ENCODE data around the gene CASK. TPM values are rescaled to one million over a fixed set of nuclear protein-coding genes. Genes with fewer than 3 reads are reported as not detected.

The CASK gene
- total RNA-seq, 1 donor from 2014 or later = 41.0 TPM

GRCh38 chrX:41857670-41858069, 65.7 kb downstream of the CASK start:
- Histone ChIP-seq H3K9me3 (no peaks in the 10 kb centered on the region), H3K4me1 (no peaks in the 10 kb centered on the region), H3K4me3 (no peak overlapping the region), H3K27me3 (no peaks in the 10 kb centered on the region), H3K36me3 (no peaks in the 10 kb centered on the region), H3K27ac (no peak overlapping the region)
- TF ChIP-seq, protein P1, sequence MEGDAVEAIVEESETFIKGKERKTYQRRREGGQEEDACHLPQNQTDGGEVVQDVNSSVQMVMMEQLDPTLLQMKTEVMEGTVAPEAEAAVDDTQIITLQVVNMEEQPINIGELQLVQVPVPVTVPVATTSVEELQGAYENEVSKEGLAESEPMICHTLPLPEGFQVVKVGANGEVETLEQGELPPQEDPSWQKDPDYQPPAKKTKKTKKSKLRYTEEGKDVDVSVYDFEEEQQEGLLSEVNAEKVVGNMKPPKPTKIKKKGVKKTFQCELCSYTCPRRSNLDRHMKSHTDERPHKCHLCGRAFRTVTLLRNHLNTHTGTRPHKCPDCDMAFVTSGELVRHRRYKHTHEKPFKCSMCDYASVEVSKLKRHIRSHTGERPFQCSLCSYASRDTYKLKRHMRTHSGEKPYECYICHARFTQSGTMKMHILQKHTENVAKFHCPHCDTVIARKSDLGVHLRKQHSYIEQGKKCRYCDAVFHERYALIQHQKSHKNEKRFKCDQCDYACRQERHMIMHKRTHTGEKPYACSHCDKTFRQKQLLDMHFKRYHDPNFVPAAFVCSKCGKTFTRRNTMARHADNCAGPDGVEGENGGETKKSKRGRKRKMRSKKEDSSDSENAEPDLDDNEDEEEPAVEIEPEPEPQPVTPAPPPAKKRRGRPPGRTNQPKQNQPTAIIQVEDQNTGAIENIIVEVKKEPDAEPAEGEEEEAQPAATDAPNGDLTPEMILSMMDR (IDR thresholded peaks at IDR 0.05) = no peak
- TF ChIP-seq POLR2A (IDR thresholded peaks at IDR 0.05) (no peak), POLR2AphosphoS5 (IDR thresholded peaks at IDR 0.05; ENCODE audit: insufficient read depth in 1 of 2, low read depth in 1 of 2) (no peak)
- no peak for DNase-seq (ENCODE audit: extremely low spot score in 2 of 2)
- intact Hi-C loops (cut with DNase I) = no loop called here

DNA sequence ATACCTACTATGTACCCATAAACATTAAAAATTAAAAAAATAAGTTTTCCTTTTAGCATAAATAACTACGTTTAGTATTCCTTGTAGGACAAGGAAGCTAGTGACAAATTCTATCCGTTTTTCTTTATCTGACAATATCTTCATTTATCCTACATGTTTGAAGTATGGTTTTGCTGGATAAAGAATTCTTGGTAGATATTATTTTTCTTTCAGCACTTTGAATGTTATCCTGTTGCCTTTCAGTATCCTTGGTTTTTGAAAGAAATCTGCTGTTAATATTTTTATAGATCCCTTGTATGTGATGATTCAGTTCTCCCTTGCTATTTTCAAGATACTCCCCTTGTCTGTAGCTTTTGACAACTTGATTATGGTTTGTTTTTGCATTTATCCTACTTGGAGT, 76.6 kb downstream of the CASK start:
- no peak for DNase-seq (ENCODE audit: extremely low spot score in 2 of 2)
- Histone ChIP-seq H3K27ac (no peak overlapping the region), H3K27me3 (no peaks in the 10 kb centered on the region), H3K36me3 (peaks cover 0 to 9% of the 10 kb centered on the region in 2 donors), H3K4me1 (no peaks in the 10 kb centered on the region), H3K9me3 (no peaks in the 10 kb centered on the region), H3K4me3 (no peak overlapping the region)
- TF ChIP-seq, protein P1 (IDR thresholded peaks at IDR 0.05) = no peak
- no peak for TF ChIP-seq POLR2AphosphoS5 (IDR thresholded peaks at IDR 0.05; ENCODE audit: insufficient read depth in 1 of 2, low read depth in 1 of 2)
- no peak for TF ChIP-seq POLR2A (IDR thresholded peaks at IDR 0.05)
- intact Hi-C loops (cut with DNase I) = no loop called here

DNA sequence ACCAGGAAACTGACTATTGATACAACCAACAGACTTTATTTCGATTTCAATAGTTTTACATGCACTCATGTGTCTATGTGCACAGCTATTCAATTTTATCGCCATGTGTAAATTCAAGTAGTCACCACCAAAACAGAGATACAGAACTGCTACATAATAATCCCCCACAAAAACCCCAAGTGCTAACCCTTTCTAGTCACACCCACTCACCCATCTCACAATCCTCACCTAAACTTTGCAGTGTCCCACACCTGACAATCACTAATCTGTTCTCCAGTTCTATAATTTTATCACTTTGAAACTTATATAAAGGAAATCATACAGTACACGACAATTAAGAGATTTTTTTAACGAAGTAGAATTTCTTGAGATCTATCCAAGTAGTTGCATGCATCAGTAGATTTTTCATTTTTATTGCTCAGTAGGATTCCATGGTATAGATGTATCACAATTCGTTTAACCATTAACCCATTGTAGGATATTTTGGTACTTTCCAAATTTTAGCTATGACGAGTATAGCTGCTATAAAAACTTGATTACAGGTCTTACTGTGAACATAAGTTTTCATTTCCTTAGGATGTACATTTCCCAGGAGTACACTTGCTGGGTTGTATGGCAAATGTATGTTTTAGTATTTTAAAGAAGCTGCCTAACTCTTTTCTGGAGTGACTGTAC, 85.9 kb downstream of the CASK start:
- H3K4me1 ChIP-seq = no peaks in the 10 kb centered on the region
- no peaks in the 10 kb centered on the region for H3K9me3 ChIP-seq
- DNase-seq (ENCODE audit: extremely low spot score in 2 of 2) = no peak
- intact Hi-C loops (cut with DNase I) = no loop called here
- H3K27ac ChIP-seq = no peak overlapping the region
- no peaks in the 10 kb centered on the region for H3K27me3 ChIP-seq
- no peak overlapping the region for H3K4me3 ChIP-seq
- TF ChIP-seq POLR2AphosphoS5 (IDR thresholded peaks at IDR 0.05; ENCODE audit: insufficient read depth in 1 of 2, low read depth in 1 of 2) (no peak), POLR2A (IDR thresholded peaks at IDR 0.05) (no peak)
- TF ChIP-seq, protein P1 (IDR thresholded peaks at IDR 0.05) = no peak
- no peaks in the 10 kb centered on the region for H3K36me3 ChIP-seq

DNA sequence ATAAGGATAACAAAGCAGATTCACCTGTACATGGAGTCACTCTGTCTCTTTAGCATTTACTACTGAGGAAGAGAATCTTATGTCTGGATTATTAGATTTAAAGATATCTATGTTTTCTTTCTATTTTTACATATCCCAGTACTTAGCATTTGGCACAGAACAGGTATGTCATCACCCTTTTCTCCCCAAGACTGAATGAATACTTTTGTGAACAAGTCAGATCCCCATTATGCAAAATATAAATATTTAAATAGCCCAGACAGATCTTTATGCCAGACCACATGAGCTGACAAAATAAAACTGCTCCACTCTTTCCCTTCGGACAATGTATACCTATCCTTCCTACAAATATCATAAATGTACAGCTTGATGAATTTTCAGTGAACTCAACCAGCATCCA, 94.5 kb downstream of the CASK start:
- TF ChIP-seq POLR2A (IDR thresholded peaks at IDR 0.05) (no peak), POLR2AphosphoS5 (IDR thresholded peaks at IDR 0.05; ENCODE audit: insufficient read depth in 1 of 2, low read depth in 1 of 2) (no peak)
- TF ChIP-seq, protein P1 (IDR thresholded peaks at IDR 0.05) = no peak
- H3K27ac ChIP-seq = no peak overlapping the region
- DNase-seq (ENCODE audit: extremely low spot score in 2 of 2) = no peak
- H3K4me3 ChIP-seq = no peak overlapping the region
- H3K4me1 ChIP-seq = peaks cover 4% of the 10 kb centered on the region
- no peaks in the 10 kb centered on the region for H3K36me3 ChIP-seq
- H3K27me3 ChIP-seq = no peaks in the 10 kb centered on the region
- no peaks in the 10 kb centered on the region for H3K9me3 ChIP-seq
- intact Hi-C loops (cut with DNase I) = no loop called here

DNA sequence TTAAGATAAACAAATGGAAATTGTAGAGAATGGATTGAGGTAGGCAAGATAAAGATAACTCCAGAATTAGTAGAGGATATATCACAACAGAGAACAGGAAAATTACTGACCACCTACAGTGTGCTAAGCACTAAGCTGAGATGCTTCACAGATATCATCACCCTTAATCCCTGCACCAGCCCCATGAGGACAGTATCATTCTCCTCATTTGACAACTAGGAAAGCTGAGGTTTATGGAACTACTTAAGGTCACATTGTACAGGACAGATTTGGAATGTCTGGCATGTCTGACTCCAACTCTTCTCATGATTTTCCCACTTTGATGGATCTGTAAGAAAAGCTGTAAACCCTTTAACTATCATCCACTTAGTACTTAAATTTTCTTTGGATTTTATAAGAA, 95.5 kb downstream of the CASK start:
- TF ChIP-seq POLR2A (IDR thresholded peaks at IDR 0.05) = no peak
- TF ChIP-seq, protein P1 (IDR thresholded peaks at IDR 0.05) = no peak
- no peak for TF ChIP-seq POLR2AphosphoS5 (IDR thresholded peaks at IDR 0.05; ENCODE audit: insufficient read depth in 1 of 2, low read depth in 1 of 2)
- Histone ChIP-seq H3K4me3 (no peak overlapping the region), H3K27me3 (no peaks in the 10 kb centered on the region), H3K36me3 (no peaks in the 10 kb centered on the region), H3K27ac (no peak overlapping the region), H3K9me3 (no peaks in the 10 kb centered on the region), H3K4me1 (peaks cover 4% of the 10 kb centered on the region)
- intact Hi-C loops (cut with DNase I) = no loop called here
- DNase-seq (ENCODE audit: extremely low spot score in 2 of 2) = no peak
